H1 (cell line): ENCODE data around the gene MPHOSPH10. TPM values are rescaled to one million over a fixed set of nuclear protein-coding genes. Genes with fewer than 3 reads are reported as not detected.

Experiments used
- CTCF ChIA-PET: fragments of 300-600 bp; sonication (Branson Sonifier 250); formaldehyde crosslinking; loops from one replicate; lab custom pipeline; 2021; ENCODE audit not compliant: partially characterized antibody; lab: Charles Lee
- POLR2A ChIA-PET: fragments of 300-600 bp; sonication (Branson Sonifier 250); formaldehyde crosslinking; loops from one replicate; lab custom pipeline; 2021; ENCODE audit warnings: inconsistent platforms; ENCODE audit not compliant: partially characterized antibody; lab: Charles Lee
- DNase-seq, 2 experiments: peaks; one replicate each; pipeline versions ENCODE4 v3.0.0 to v3.0.0-alpha.2; 2010 to 2022; ENCODE audit warnings: low spot score in 2 of 2, low read depth in 1 of 2, mixed read lengths in 1 of 2
- FAIRE-seq: peaks from 2 replicates; lab custom pipeline; 2011; peaks lifted over from hg19 to GRCh38; lab: Jason Lieb, UNC
- H2AFZ ChIP-seq: 2 replicates; pipeline ENCODE4 v1.8.1; 2012; ENCODE audit warnings: low read length, inconsistent platforms
- H2AK5ac ChIP-seq: 2 replicates; pipeline ENCODE4 v1.6.1; 2013; ENCODE audit warnings: low read depth, low read length
- H2BK120ac ChIP-seq: replicated peaks from 2 replicates; pipeline ENCODE3; 2013; ENCODE audit warnings: low read depth, low read length, inconsistent platforms
- H2BK12ac ChIP-seq: 2 replicates; pipeline ENCODE4 v1.6.1; 2013; ENCODE audit warnings: low read depth, low read length
- H2BK15ac ChIP-seq: 2 replicates; pipeline ENCODE4 v1.6.1; 2013; ENCODE audit warnings: low read length
- H2BK20ac ChIP-seq: 2 replicates; pipeline ENCODE4 v1.6.1; 2013; ENCODE audit warnings: low read length
- H2BK5ac ChIP-seq: 2 replicates; pipeline ENCODE4 v1.6.1; 2013; ENCODE audit warnings: low read depth, low read length
- H3K14ac ChIP-seq: 2 replicates; pipeline ENCODE4 v1.6.1; 2013; ENCODE audit warnings: inconsistent platforms; ENCODE audit not compliant: insufficient read length
- H3K18ac ChIP-seq: 2 replicates; pipeline ENCODE4 v1.6.1; 2013; ENCODE audit warnings: low read length; ENCODE audit errors: extremely low read depth
- H3K23ac ChIP-seq: 2 replicates; pipeline ENCODE4 v1.6.1; 2013; ENCODE audit warnings: inconsistent platforms; ENCODE audit not compliant: insufficient read length
- H3K23me2 ChIP-seq: 2 replicates; pipeline ENCODE4 v1.6.1; 2013; ENCODE audit warnings: low read depth, low read length
- H3K27ac ChIP-seq: 2 replicates; pipeline ENCODE4 v1.6.1; 2011; ENCODE audit warnings: low read depth, low read length, inconsistent platforms
- H3K27me3 ChIP-seq, 4 experiments: replicated peaks in 1 of 4; 1 replicate in 1 of 4; 2 replicates in 3 of 4; pipeline versions ENCODE4 v1.6.1 to v1.8.1; 2011 to 2013; ENCODE audit warnings: low read length in 3 of 4, mild to moderate bottlenecking in 3 of 4, inconsistent platforms in 2 of 4, mixed read lengths in 2 of 4, moderate library complexity in 1 of 4; ENCODE audit not compliant: control insufficient read depth in 3 of 4, insufficient read depth in 3 of 4; ENCODE audit errors: extremely low read depth in 1 of 4
- H3K36me3 ChIP-seq, 4 experiments: 2 replicates each; pipeline versions ENCODE4 v1.6.1 to v1.8.1; 2011 to 2013; ENCODE audit warnings: mild to moderate bottlenecking in 4 of 4, low read length in 3 of 4, moderate library complexity in 2 of 4, control low read depth in 1 of 4, inconsistent platforms in 1 of 4; ENCODE audit not compliant: insufficient read depth in 4 of 4, control insufficient read depth in 2 of 4
- H3K4ac ChIP-seq: replicated peaks from 2 replicates; pipeline ENCODE3; 2013; ENCODE audit warnings: low read length, low read depth, mixed read lengths, inconsistent platforms; ENCODE audit not compliant: insufficient read length
- H3K4me1 ChIP-seq, 4 experiments: replicated peaks in 1 of 4; 1 replicate in 1 of 4; 2 replicates in 3 of 4; pipeline versions ENCODE4 v1.6.1 to v1.8.1; 2011 to 2013; ENCODE audit warnings: low read length in 3 of 4, inconsistent platforms in 2 of 4, mixed read lengths in 1 of 4; ENCODE audit not compliant: insufficient read depth in 4 of 4, control insufficient read depth in 3 of 4
- H3K4me2 ChIP-seq, 2 experiments: 2 replicates each; pipeline versions ENCODE4 v1.6.1 to v1.8.1; 2011 to 2013; ENCODE audit warnings: low read depth in 2 of 2, low read length in 2 of 2, control low read depth in 1 of 2, inconsistent platforms in 1 of 2, mild to moderate bottlenecking in 1 of 2; ENCODE audit not compliant: insufficient read depth in 1 of 2
- H3K4me3 ChIP-seq, 4 experiments: fragments of 200-600, 300-600 bp in 1 of 4; sonication (generic), shearing (Covaris generic), sonication (Bioruptor Twin) in 1 of 4; 2 replicates each; pipeline versions ENCODE4 v1.5.1 to v1.8.1; 2011 to 2016; ENCODE audit warnings: low read length in 4 of 4, low read depth in 3 of 4, control low read depth in 2 of 4, inconsistent platforms in 2 of 4, mild to moderate bottlenecking in 2 of 4, mixed read lengths in 1 of 4, moderate library complexity in 1 of 4; ENCODE audit not compliant: insufficient read depth in 2 of 4; ENCODE audit errors: extremely low read depth in 1 of 4
- H3K56ac ChIP-seq: replicated peaks from 2 replicates; pipeline ENCODE3; 2013; ENCODE audit warnings: low read depth, mild to moderate bottlenecking, mixed read lengths, low read length, inconsistent platforms; ENCODE audit not compliant: insufficient read length
- H3K79me1 ChIP-seq: 2 replicates; pipeline ENCODE4 v1.6.1; 2013; ENCODE audit warnings: low read depth, low read length, control low read depth
- H3K79me2 ChIP-seq, 2 experiments: 2 replicates each; pipeline versions ENCODE4 v1.6.1 to v1.8.1; 2012 to 2013; ENCODE audit warnings: low read length in 2 of 2, mild to moderate bottlenecking in 2 of 2, inconsistent platforms in 1 of 2; ENCODE audit not compliant: insufficient read depth in 2 of 2, control insufficient read depth in 1 of 2
- H3K9ac ChIP-seq, 4 experiments: replicated peaks in 1 of 4; 1 replicate in 1 of 4; 2 replicates in 3 of 4; pipeline versions ENCODE4 v1.6.1 to v1.8.1; 2011 to 2013; ENCODE audit warnings: low read depth in 3 of 4, low read length in 3 of 4, control low read depth in 2 of 4, mild to moderate bottlenecking in 2 of 4, moderate library complexity in 2 of 4, inconsistent platforms in 1 of 4; ENCODE audit errors: extremely low read depth in 1 of 4
- H3K9me3 ChIP-seq, 2 experiments: 2 replicates each; pipeline versions ENCODE4 v1.6.1 to v1.8.1; 2012 to 2013; ENCODE audit warnings: mild to moderate bottlenecking in 2 of 2, moderate library complexity in 2 of 2, control low read depth in 1 of 2, inconsistent platforms in 1 of 2, low read depth in 1 of 2, low read length in 1 of 2, mixed read lengths in 1 of 2; ENCODE audit not compliant: insufficient read depth in 2 of 2
- H4K20me1 ChIP-seq, 2 experiments: replicated peaks in 1 of 2; 2 replicates each; pipeline versions ENCODE3 to v1.8.1; 2011 to 2013; ENCODE audit warnings: inconsistent platforms in 2 of 2, low read length in 2 of 2, mild to moderate bottlenecking in 1 of 2; ENCODE audit not compliant: insufficient read depth in 2 of 2, control insufficient read depth in 1 of 2
- H4K5ac ChIP-seq: 2 replicates; pipeline ENCODE4 v1.6.1; 2013; ENCODE audit warnings: low read length, low read depth, mixed read lengths, inconsistent platforms; ENCODE audit not compliant: insufficient read length
- H4K8ac ChIP-seq: 2 replicates; pipeline ENCODE4 v1.8.0; 2013; ENCODE audit warnings: mild to moderate bottlenecking, moderate library complexity, low read length, inconsistent platforms; ENCODE audit not compliant: insufficient read depth; ENCODE audit errors: extremely low read depth
- H4K91ac ChIP-seq: replicated peaks from 2 replicates; pipeline ENCODE3; 2013; ENCODE audit warnings: low read length, mixed read lengths, inconsistent platforms; ENCODE audit not compliant: insufficient read length
- CBX5 ChIP-seq: fragments of 300-800, 300-1000 bp; sonication (generic); IDR thresholded peaks from 2 replicates; pipeline ENCODE4 v1.7.1; 2016; ENCODE audit warnings: antibody characterized with exemption, low read length, low read depth
- FOSL1 ChIP-seq: IDR thresholded peaks from 2 replicates; pipeline ENCODE4 v1.6.1; 2011; ENCODE audit warnings: mild to moderate bottlenecking, low read depth, low read length, moderate library complexity; ENCODE audit not compliant: insufficient read depth
- MAFK ChIP-seq: IDR thresholded peaks from 2 replicates; pipeline ENCODE4 v1.6.1; 2012; ENCODE audit warnings: low read depth, mild to moderate bottlenecking, improper control_type of control experiment, low read length
- POU5F1 ChIP-seq: IDR thresholded peaks from 2 replicates; pipeline ENCODE4 v1.6.1; 2011; ENCODE audit warnings: low read depth, mild to moderate bottlenecking, low read length, moderate library complexity
- RXRA ChIP-seq: IDR thresholded peaks from 2 replicates; pipeline ENCODE4 v1.6.1; 2011; ENCODE audit warnings: low read depth, mild to moderate bottlenecking, low read length, moderate library complexity; ENCODE audit not compliant: insufficient read depth
- SUZ12 ChIP-seq: fragments of 200-600 bp; sonication (generic); IDR thresholded peaks from 2 replicates; pipeline ENCODE4 v1.6.1; 2012; ENCODE audit warnings: mild to moderate bottlenecking, inconsistent platforms, low read length, moderate library complexity, mixed read lengths
- USF2 ChIP-seq: IDR thresholded peaks from 2 replicates; pipeline ENCODE4 v1.6.1; 2011; ENCODE audit warnings: low read length, improper control_type of control experiment
- WGBS, 2 experiments: shearing (Covaris generic) in 1 of 2; methylation state at CpG; one replicate each; pipeline versions ENCODE4 v1.1.6 to v1.1.7; 2013 to 2015; ENCODE audit warnings: low lambda C conversion rate in 2 of 2, mixed read lengths in 2 of 2, inconsistent platforms in 1 of 2, low coverage in 1 of 2, missing lambda C conversion rate in 1 of 2; ENCODE audit not compliant: insufficient replicate concordance in 2 of 2, insufficient coverage in 1 of 2, insufficient read length in 1 of 2; ENCODE audit errors: extremely low coverage in 1 of 2, missing lambda C conversion rate in 1 of 2; 5-methylcytosine and 5-hydroxymethylcytosine counted together
- polyA plus RNA-seq, 7 experiments: library from polyadenylated mRNA; depleted of rRNA in 3 of 7; stranded (reverse) in 5 of 7; unstranded in 2 of 7; fragments of >200 nt in 5 of 7; fragments of 200-250 nt in 2 of 7; gene quantifications; 1 replicate in 5 of 7; 2 replicates in 1 of 7; 4 replicates in 1 of 7; pipeline versions ENCODE4 v1.2.1 to v1.2.3, GENCODE V29; 2011 to 2013; ENCODE audit warnings: missing spikeins in 2 of 7, mixed read lengths in 2 of 7
- total RNA-seq: library from RNA; stranded (reverse); fragmentation: NEBNext Ultra II Directional; extraction: Animal tissue kit (Norgen Biotek cat#: 25700); gene quantifications from 2 replicates; pipeline ENCODE4 v1.2.1, GENCODE V29; 2021

The MPHOSPH10 gene
- total and polyA plus RNA-seq, 2 of the 8 experiments (the other 6 are each of a cell fraction or from before 2014, with no cell fraction given) = 4.5 to 39.1 TPM

GRCh38 chr2:71191570-71191943 is 61.1 kb downstream of the MPHOSPH10 start:
- Histone ChIP-seq H3K9ac (no peak overlapping the region), H3K79me2 (peaks cover 0 to 4% of the 10 kb centered on the region in 2 experiments; a peak in 1 of 4 replicates), H2BK5ac (no peak overlapping the region), H3K4me2 (no peak overlapping the region), H3K14ac (no peak overlapping the region), H3K23ac (no peak overlapping the region), H4K5ac (no peak overlapping the region), H2BK20ac (no peak overlapping the region), H2BK12ac (no peak overlapping the region), H2AK5ac (no peak overlapping the region), H3K9me3 (0 out of 4 replicates have a peak, but pooled peaks cover 0 to 3% of the 10 kb centered on the region in 2 experiments), H3K56ac (no peak overlapping the region), H2BK15ac (no peak overlapping the region)
- peak; percentile 63 for FAIRE-seq
- POLR2A ChIA-PET = interaction anchor here (0.8 kb wide), 1 partner anchor 62 kb away, joined by 3 read pairs; the partner anchor contains the start of gene MCEE
- no peak for TF ChIP-seq SUZ12
- no peak for TF ChIP-seq RXRA
- no peak for TF ChIP-seq CBX5
- TF ChIP-seq USF2 = no peak
- no peak for TF ChIP-seq POU5F1
- no peak for TF ChIP-seq MAFK
- TF ChIP-seq FOSL1 = no peak
- TF ChIP-seq, all 59 proteins: peak for 0
- no peak overlapping the region for H3K18ac ChIP-seq
- no peaks in the 10 kb centered on the region for H3K23me2 ChIP-seq
- no peak overlapping the region for H3K4ac ChIP-seq
- no peak overlapping the region for H2AFZ ChIP-seq
- H3K4me3 ChIP-seq = no peak overlapping the region
- H3K79me1 ChIP-seq = no peaks in the 10 kb centered on the region
- no peak for DNase-seq
- H3K4me1 ChIP-seq = peaks cover 0 to 6% (median 3%) of the 10 kb centered on the region in 4 experiments; a peak in 3 of 7 replicates
- H3K27ac ChIP-seq = no peak overlapping the region
- H4K20me1 ChIP-seq = no peaks in the 10 kb centered on the region
- 0 out of 8 replicates have a peak, but pooled peaks cover 0 to under 1% (median 0%) of the 10 kb centered on the region in 4 experiments for H3K36me3 ChIP-seq
- 88% methylated on average over 3 of the region's 3 CpGs; no CpG with 5 or more reads in 1 of the 2 experiments for WGBS, 2 experiments
- CTCF ChIA-PET = interaction anchor here (0.6 to 4.8 kb wide), 9 partner anchors 14 to 87 kb away, joined by 3 to 25 read pairs (median 4); no protein-coding TSS in a partner anchor
- H4K91ac ChIP-seq = no peak overlapping the region
- no peaks in the 10 kb centered on the region for H3K27me3 ChIP-seq
- no peak overlapping the region for H4K8ac ChIP-seq
- H2BK120ac ChIP-seq = no peak overlapping the region
